Measurements from ENCODE around the gene CMTM8. TPM values are rescaled to one million over a fixed set of nuclear protein-coding genes. Genes with fewer than 3 reads are reported as not detected.

CMTM8 gene
- total and polyA plus RNA-seq, 2 experiments from 2014 or later = 19.9 to 24.5 TPM

GRCh38 chr3:32334675-32335074, 96.2 kb downstream of the CMTM8 start (continued):
- TF ChIP-seq, protein P1, sequence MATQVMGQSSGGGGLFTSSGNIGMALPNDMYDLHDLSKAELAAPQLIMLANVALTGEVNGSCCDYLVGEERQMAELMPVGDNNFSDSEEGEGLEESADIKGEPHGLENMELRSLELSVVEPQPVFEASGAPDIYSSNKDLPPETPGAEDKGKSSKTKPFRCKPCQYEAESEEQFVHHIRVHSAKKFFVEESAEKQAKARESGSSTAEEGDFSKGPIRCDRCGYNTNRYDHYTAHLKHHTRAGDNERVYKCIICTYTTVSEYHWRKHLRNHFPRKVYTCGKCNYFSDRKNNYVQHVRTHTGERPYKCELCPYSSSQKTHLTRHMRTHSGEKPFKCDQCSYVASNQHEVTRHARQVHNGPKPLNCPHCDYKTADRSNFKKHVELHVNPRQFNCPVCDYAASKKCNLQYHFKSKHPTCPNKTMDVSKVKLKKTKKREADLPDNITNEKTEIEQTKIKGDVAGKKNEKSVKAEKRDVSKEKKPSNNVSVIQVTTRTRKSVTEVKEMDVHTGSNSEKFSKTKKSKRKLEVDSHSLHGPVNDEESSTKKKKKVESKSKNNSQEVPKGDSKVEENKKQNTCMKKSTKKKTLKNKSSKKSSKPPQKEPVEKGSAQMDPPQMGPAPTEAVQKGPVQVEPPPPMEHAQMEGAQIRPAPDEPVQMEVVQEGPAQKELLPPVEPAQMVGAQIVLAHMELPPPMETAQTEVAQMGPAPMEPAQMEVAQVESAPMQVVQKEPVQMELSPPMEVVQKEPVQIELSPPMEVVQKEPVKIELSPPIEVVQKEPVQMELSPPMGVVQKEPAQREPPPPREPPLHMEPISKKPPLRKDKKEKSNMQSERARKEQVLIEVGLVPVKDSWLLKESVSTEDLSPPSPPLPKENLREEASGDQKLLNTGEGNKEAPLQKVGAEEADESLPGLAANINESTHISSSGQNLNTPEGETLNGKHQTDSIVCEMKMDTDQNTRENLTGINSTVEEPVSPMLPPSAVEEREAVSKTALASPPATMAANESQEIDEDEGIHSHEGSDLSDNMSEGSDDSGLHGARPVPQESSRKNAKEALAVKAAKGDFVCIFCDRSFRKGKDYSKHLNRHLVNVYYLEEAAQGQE (IDR thresholded peaks at IDR 0.05; ENCODE audit: unreplicated experiment) = no peak

DNA sequence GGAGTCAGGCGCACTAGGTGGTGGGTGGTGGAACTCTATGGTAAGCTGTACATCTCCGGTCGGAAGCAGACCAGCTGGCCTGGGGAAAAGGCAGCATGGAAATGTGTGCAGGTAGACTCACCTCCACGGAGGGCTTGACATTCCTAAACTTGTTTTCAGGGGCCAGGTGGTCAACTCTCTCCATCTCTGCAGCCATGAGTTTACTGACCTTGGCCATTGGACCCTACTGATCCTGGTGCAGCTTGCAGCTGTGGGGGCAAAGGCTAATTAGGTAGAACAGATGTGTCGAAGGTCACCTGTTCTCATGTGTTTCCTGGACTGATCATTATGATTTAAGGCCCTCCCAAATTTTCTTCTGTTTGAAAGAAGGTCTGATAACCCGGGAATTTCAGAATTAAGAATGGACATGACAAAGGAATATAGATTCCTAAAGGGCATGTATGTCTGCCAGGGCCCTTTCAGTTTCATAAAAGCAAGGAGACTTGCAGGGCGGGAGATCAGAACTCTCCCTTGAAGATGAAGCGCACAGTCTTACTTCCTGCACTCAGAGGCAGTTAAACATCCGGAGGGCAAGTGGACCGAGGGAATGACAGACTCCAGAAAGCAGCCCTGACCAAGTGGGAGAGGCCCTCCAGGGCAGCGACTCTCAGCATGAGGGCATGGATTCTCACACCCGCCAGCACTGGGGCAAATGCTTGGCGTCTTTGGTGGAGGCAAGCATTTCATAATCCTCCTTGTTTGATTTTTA, 97.1 kb downstream of the CMTM8 start:
- Histone ChIP-seq H2AFZ (no peak overlapping the region), H3K4me1 (ENCODE audit: insufficient read depth) (0 out of 2 replicates have a peak, but pooled peaks cover 5% of the 10 kb centered on the region), H3K36me3 (ENCODE audit: insufficient read depth) (no peaks in the 10 kb centered on the region), H3K79me2 (replicated peaks; ENCODE audit: insufficient read depth) (no peaks in the 10 kb centered on the region; the same call in 1 of the 2 replicates), H3K27me3 (ENCODE audit: insufficient read depth) (no peaks in the 10 kb centered on the region), H3K4me3 (no peak overlapping the region), H3K9me2 (ENCODE audit: insufficient read depth) (no peaks in the 10 kb centered on the region), H4K20me1 (replicated peaks; ENCODE audit: insufficient read depth) (peaks cover 7% of the 10 kb centered on the region; the same call in 1 of the 2 replicates), H3K27ac (ENCODE audit: low read depth) (no peak overlapping the region), H3K4me2 (no peak overlapping the region), H3F3A (replicated peaks; ENCODE audit: low read depth) (no peaks in the 10 kb centered on the region; the same call in 1 of the 2 replicates)
- Mint-ChIP-seq H3K36me3 (ENCODE audit: low read depth) (no peaks in the 10 kb centered on the region), H3K27ac (no peak overlapping the region), H3K27me3 (ENCODE audit: insufficient read depth, low read depth, poor library complexity) (no peaks in the 10 kb centered on the region), H3K4me3 (no peak overlapping the region), H3K4me1 (peaks cover 32% of the 10 kb centered on the region), H3K9me3 (no peaks in the 10 kb centered on the region)
- ATAC-seq = no peak
- DNase-seq (ENCODE audit: low spot score) = no peak
- TF ChIP-seq CTCF (conservative IDR thresholded peaks at IDR 0.05; ENCODE audit: low read depth in 2 of 2) (no peak), CREB1 (CRISPR knock-in tag; IDR thresholded peaks at IDR 0.05; ENCODE audit: low read depth) (no peak), STAT1 (IDR thresholded peaks at IDR 0.05; ENCODE audit: unreplicated experiment) (no peak), JUNB (IDR thresholded peaks at IDR 0.05; ENCODE audit: unreplicated experiment) (no peak), NANOG (IDR thresholded peaks at IDR 0.05; ENCODE audit: borderline replicate concordance) (no peak), POLR2AphosphoS5 (IDR thresholded peaks at IDR 0.05; ENCODE audit: low read depth) (no peak), EZH2 (IDR thresholded peaks at IDR 0.05; ENCODE audit: low read depth, unreplicated experiment) (no peak)
- TF ChIP-seq, protein P1 (IDR thresholded peaks at IDR 0.05; ENCODE audit: unreplicated experiment) = no peak
